Measurements from ENCODE around the gene DCP1A.
"Not testable (repeated sequence)": the region's sequence is repeated elsewhere in the genome, so short reads cannot be mapped to it uniquely, and the experiment has no call there.

Gene DCP1A

GRCh38 chr3:53261712-53262111 is 85.6 kb downstream of the DCP1A start:
- no peak for DNase-seq

- no peak for DNase-seq
Measured at GRCh38 chr3:53260286-53260785, 87.0 kb downstream of the DCP1A start.

GRCh38 chr3:53259427-53260259 is 87.7 kb downstream of the DCP1A start:
- no peak for DNase-seq

GRCh38 chr3:53258600-53259426 is 88.5 kb downstream of the DCP1A start:
- no peak for DNase-seq

- no peak for DNase-seq
Measured at GRCh38 chr3:53257465-53257864, 89.9 kb downstream of the DCP1A start.

- no peak for DNase-seq
Measured at GRCh38 chr3:53256704-53257055, 90.7 kb downstream of the DCP1A start.

GRCh38 chr3:53255775-53256703 is 91.3 kb downstream of the DCP1A start, which contains the start of gene TKT:
Gene TKT (minus strand): TSS chr3:53256022. CDS start chr3:53255942, 80 bp downstream.
- DNase-seq, result peak; percentile 82

- DNase-seq, result peak; percentile 29
Measured at GRCh38 chr3:53255423-53255774, 91.9 kb downstream of the DCP1A start.

- DNase-seq, result peak; percentile 64
Measured at GRCh38 chr3:53254509-53255422, 92.6 kb downstream of the DCP1A start.

GRCh38 chr3:53253707-53254508 is 93.4 kb downstream of the DCP1A start:
- DNase-seq, result no peak

GRCh38 chr3:53252947-53253322 is 94.4 kb downstream of the DCP1A start:
- not testable (repeated sequence) for DNase-seq

GRCh38 chr3:53252096-53252946 is 95.0 kb downstream of the DCP1A start:
- DNase-seq, result no peak

- no peak for DNase-seq
Measured at GRCh38 chr3:53250881-53251605, 96.3 kb downstream of the DCP1A start.

GRCh38 chr3:53250453-53250852 is 96.9 kb downstream of the DCP1A start:
- DNase-seq, result no peak

GRCh38 chr3:53248161-53248560 is 99.2 kb downstream of the DCP1A start:
- DNase-seq, result no peak

- no peak for DNase-seq
Measured at GRCh38 chr3:53247619-53248018, 99.7 kb downstream of the DCP1A start.

GRCh38 chr3:53244271-53244670 is 103.1 kb downstream of the DCP1A start:
- DNase-seq, result no peak

GRCh38 chr3:53243785-53244184 is 103.6 kb downstream of the DCP1A start:
- no peak for DNase-seq

GRCh38 chr3:53243165-53243564 is 104.2 kb downstream of the DCP1A start:
- no peak for DNase-seq
